Thyroid gland (tissue), 4 donors: ENCODE results near the gene ZNF391.

Experiments used
- CTCF ChIP-seq, 6 experiments: fragments of 200-600 bp in 3 of 6; fragments of 450-650 bp in 3 of 6; sonication (generic) in 3 of 6; IDR thresholded peaks; one replicate each; pipeline ENCODE4 v1.5.1; 2016 to 2019; ENCODE audit warnings: antibody characterized with exemption in 6 of 6, mild to moderate bottlenecking in 2 of 6, inconsistent platforms in 1 of 6, moderate library complexity in 1 of 6
- POLR2A ChIP-seq, 2 donors: fragments of 450-650 bp; IDR thresholded peaks; one replicate each; pipeline ENCODE4 v1.6.1; 2017; ENCODE audit warnings: antibody characterized with exemption in 2 of 2, mild to moderate bottlenecking in 2 of 2, moderate library complexity in 1 of 2

GRCh38 chr6:27392623-27393022 is 4.1 kb downstream of the ZNF391 start:
- TF ChIP-seq CTCF (IDR thresholded peaks at IDR 0.05) (no peak), POLR2A (IDR thresholded peaks at IDR 0.05) (no peak)
